Neural crest cell (in vitro differentiated cells): ENCODE results near the gene KRT85. TPM values are rescaled to one million over a fixed set of nuclear protein-coding genes. Genes with fewer than 3 reads are reported as not detected.

Source experiments
- DNase-seq: peaks from one replicate; pipeline ENCODE4 v3.0.0; 2021; ENCODE audit warnings: low read depth, mixed read lengths, low spot score
- H3K27ac Mint-ChIP-seq: one replicate; pipeline ENCODE4 v1.8.0; 2021; ENCODE audit warnings: mild to moderate bottlenecking, mixed read lengths; ENCODE audit not compliant: unreplicated experiment
- H3K27me3 Mint-ChIP-seq: 2 replicates; pipeline ENCODE4 v1.8.0; 2021; ENCODE audit warnings: low read depth, mild to moderate bottlenecking, mixed read lengths
- H3K36me3 Mint-ChIP-seq: 2 replicates; pipeline ENCODE4 v1.8.0; 2021; ENCODE audit warnings: low read depth, mild to moderate bottlenecking, mixed read lengths
- H3K4me1 Mint-ChIP-seq: 2 replicates; pipeline ENCODE4 v1.8.0; 2021; ENCODE audit warnings: mixed read lengths
- H3K4me3 Mint-ChIP-seq: one replicate; pipeline ENCODE4 v1.8.0; 2021; ENCODE audit warnings: mild to moderate bottlenecking, mixed read lengths
- H3K9me3 Mint-ChIP-seq: 2 replicates; pipeline ENCODE4 v1.8.0; 2021; ENCODE audit warnings: mixed read lengths
- CTCF ChIP-seq: fragments of 200-600 bp; sonication (generic); conservative IDR thresholded peaks from 2 replicates; pipeline ENCODE4 v1.5.0; 2021; ENCODE audit warnings: antibody characterized with exemption, mild to moderate bottlenecking
- total RNA-seq: library from RNA; stranded (reverse); gene quantifications from 2 replicates; pipeline ENCODE4 v1.2.1, GENCODE V29; 2021

KRT85 gene
- total RNA-seq, 1 donor from 2014 or later = not detected

- Mint-ChIP-seq H3K27me3 (peaks cover 10% of the 10 kb centered on the region), H3K4me3 (no peak overlapping the region), H3K4me1 (no peaks in the 10 kb centered on the region), H3K36me3 (no peaks in the 10 kb centered on the region), H3K9me3 (no peaks in the 10 kb centered on the region), H3K27ac (no peak overlapping the region)
- DNase-seq = no peak
- TF ChIP-seq CTCF = no peak
These were observed 2.3 kb downstream of the KRT85 start for GRCh38 chr12:52364901-52365489.

- Mint-ChIP-seq H3K4me1 (no peaks in the 10 kb centered on the region), H3K9me3 (no peaks in the 10 kb centered on the region), H3K27me3 (peaks cover 10% of the 10 kb centered on the region), H3K27ac (no peak overlapping the region), H3K36me3 (no peaks in the 10 kb centered on the region), H3K4me3 (no peak overlapping the region)
- DNase-seq = no peak
- TF ChIP-seq CTCF = no peak
These were observed 3.2 kb downstream of the KRT85 start for GRCh38 chr12:52364061-52364460.

- no peak for TF ChIP-seq CTCF
- DNase-seq = no peak
- no peak overlapping the region for H3K4me3 Mint-ChIP-seq
- H3K27ac Mint-ChIP-seq = no peak overlapping the region
- H3K36me3 Mint-ChIP-seq = no peaks in the 10 kb centered on the region
- no peaks in the 10 kb centered on the region for H3K4me1 Mint-ChIP-seq
- H3K27me3 Mint-ChIP-seq = peaks cover 3% of the 10 kb centered on the region
- no peaks in the 10 kb centered on the region for H3K9me3 Mint-ChIP-seq
These were observed 4.1 kb downstream of the KRT85 start for GRCh38 chr12:52363111-52363679.

- peak; percentile 29 for TF ChIP-seq CTCF
- peaks cover under 1% of the 10 kb centered on the region for H3K27me3 Mint-ChIP-seq
- DNase-seq = no peak
- H3K9me3 Mint-ChIP-seq = no peaks in the 10 kb centered on the region
- H3K27ac Mint-ChIP-seq = no peak overlapping the region
- no peaks in the 10 kb centered on the region for H3K4me1 Mint-ChIP-seq
- no peaks in the 10 kb centered on the region for H3K36me3 Mint-ChIP-seq
- H3K4me3 Mint-ChIP-seq = no peak overlapping the region
These were observed 5.1 kb downstream of the KRT85 start for GRCh38 chr12:52362118-52362726.

GRCh38 chr12:52361553-52361952 lies 5.7 kb downstream of the KRT85 start:
- Mint-ChIP-seq H3K4me3 (no peak overlapping the region), H3K36me3 (no peaks in the 10 kb centered on the region), H3K27me3 (no peaks in the 10 kb centered on the region), H3K9me3 (no peaks in the 10 kb centered on the region), H3K4me1 (no peaks in the 10 kb centered on the region), H3K27ac (peak overlapping the region; percentile 8)
- no peak for TF ChIP-seq CTCF
- no peak for DNase-seq
